Astrocyte of the hippocampus (primary cell): ENCODE results near the gene SHISA4.
"Not testable (repeated sequence)": the region's sequence is repeated elsewhere in the genome, so short reads cannot be mapped to it uniquely, and the experiment has no call there.

ENCODE experiments used
- DNase-seq: peaks from one replicate; pipeline ENCODE4 v3.0.0; 2011; ENCODE audit warnings: low read depth, low spot score

Gene SHISA4

GRCh38 chr1:201928266-201928665 is 39.6 kb downstream of the SHISA4 start:
- no peak for DNase-seq

GRCh38 chr1:201930137-201930536 is 41.4 kb downstream of the SHISA4 start:
- DNase-seq: no peak

GRCh38 chr1:201930803-201931202 is 42.1 kb downstream of the SHISA4 start:
- DNase-seq: no peak

- no peak for DNase-seq
Observed at GRCh38 chr1:201933840-201934430, 45.2 kb downstream of the SHISA4 start.

GRCh38 chr1:201937624-201938213 is 49.0 kb downstream of the SHISA4 start:
- DNase-seq: peak; percentile 54

GRCh38 chr1:201938440-201939035 is 49.8 kb downstream of the SHISA4 start:
- no peak for DNase-seq

- no peak for DNase-seq
Observed at GRCh38 chr1:201939148-201939547, 50.5 kb downstream of the SHISA4 start.

GRCh38 chr1:201939574-201939973 is 50.9 kb downstream of the SHISA4 start:
- DNase-seq: no peak

- DNase-seq: not testable (repeated sequence)
Observed at GRCh38 chr1:201940316-201940715, 51.6 kb downstream of the SHISA4 start.

- peak; percentile 13 for DNase-seq
Observed at GRCh38 chr1:201941420-201942128, 52.9 kb downstream of the SHISA4 start.

GRCh38 chr1:201942129-201942495 is 53.4 kb downstream of the SHISA4 start:
- DNase-seq: no peak
